Type B pancreatic cell (in vitro differentiated cells): ENCODE results near the gene F9. TPM values are rescaled to one million over a fixed set of nuclear protein-coding genes. Genes with fewer than 3 reads are reported as not detected.
"Not testable (repeated sequence)": the region's sequence is repeated elsewhere in the genome, so short reads cannot be mapped to it uniquely, and the experiment has no call there.

Experiments
- DNase-seq: peaks from one replicate; pipeline ENCODE4 v3.0.0; 2021; ENCODE audit warnings: mixed read lengths; ENCODE audit not compliant: unreplicated experiment; ENCODE audit errors: extremely low spot score
- H3K27ac Mint-ChIP-seq: 2 replicates; pipeline ENCODE4 v1.8.0; 2021; ENCODE audit warnings: mild to moderate bottlenecking, mixed read lengths
- H3K27me3 Mint-ChIP-seq: 2 replicates; pipeline ENCODE4 v1.8.0; 2021; ENCODE audit warnings: mixed read lengths
- H3K36me3 Mint-ChIP-seq: 2 replicates; pipeline ENCODE4 v1.8.0; 2021; ENCODE audit warnings: mixed read lengths
- H3K4me1 Mint-ChIP-seq: one replicate; pipeline ENCODE4 v1.8.0; 2021; ENCODE audit warnings: mixed read lengths; ENCODE audit not compliant: unreplicated experiment
- H3K4me3 Mint-ChIP-seq: 2 replicates; pipeline ENCODE4 v1.8.0; 2021; ENCODE audit warnings: mild to moderate bottlenecking, mixed read lengths
- H3K9me3 Mint-ChIP-seq: 2 replicates; pipeline ENCODE4 v1.8.0; 2021; ENCODE audit warnings: mixed read lengths
- total RNA-seq: library from RNA; stranded (reverse); gene quantifications from 2 replicates; pipeline ENCODE4 v1.2.1, GENCODE V29; 2021; ENCODE audit warnings: low replicate concordance
- TF ChIP-seq, protein P1 (sequence below): fragments of 200-600 bp; sonication (generic); conservative IDR thresholded peaks from 2 replicates; pipeline ENCODE4 v1.5.0; 2021; ENCODE audit warnings: antibody characterized with exemption, mild to moderate bottlenecking

F9 gene
- total RNA-seq, 1 donor from 2014 or later = 0.24 TPM

DNA sequence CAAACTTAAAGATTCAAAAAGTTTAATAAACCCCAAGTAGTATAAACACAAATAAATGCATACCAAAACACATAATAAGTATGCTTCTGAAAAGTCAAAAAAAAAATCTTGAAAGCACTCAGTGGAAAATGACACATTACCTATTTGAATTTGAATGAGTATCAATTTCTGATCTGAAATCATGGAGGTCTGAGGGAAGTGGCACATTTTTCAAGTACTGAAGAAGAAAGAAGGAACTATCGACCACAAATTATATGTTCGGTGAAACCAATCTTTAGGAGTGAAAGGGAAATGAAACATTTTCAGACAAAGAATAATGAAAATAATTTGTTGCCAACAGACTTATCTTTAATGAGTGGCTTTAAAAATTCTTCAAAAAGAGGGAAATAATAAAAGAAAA lies 12.1 kb upstream of the F9 start:
- TF ChIP-seq, protein P1, sequence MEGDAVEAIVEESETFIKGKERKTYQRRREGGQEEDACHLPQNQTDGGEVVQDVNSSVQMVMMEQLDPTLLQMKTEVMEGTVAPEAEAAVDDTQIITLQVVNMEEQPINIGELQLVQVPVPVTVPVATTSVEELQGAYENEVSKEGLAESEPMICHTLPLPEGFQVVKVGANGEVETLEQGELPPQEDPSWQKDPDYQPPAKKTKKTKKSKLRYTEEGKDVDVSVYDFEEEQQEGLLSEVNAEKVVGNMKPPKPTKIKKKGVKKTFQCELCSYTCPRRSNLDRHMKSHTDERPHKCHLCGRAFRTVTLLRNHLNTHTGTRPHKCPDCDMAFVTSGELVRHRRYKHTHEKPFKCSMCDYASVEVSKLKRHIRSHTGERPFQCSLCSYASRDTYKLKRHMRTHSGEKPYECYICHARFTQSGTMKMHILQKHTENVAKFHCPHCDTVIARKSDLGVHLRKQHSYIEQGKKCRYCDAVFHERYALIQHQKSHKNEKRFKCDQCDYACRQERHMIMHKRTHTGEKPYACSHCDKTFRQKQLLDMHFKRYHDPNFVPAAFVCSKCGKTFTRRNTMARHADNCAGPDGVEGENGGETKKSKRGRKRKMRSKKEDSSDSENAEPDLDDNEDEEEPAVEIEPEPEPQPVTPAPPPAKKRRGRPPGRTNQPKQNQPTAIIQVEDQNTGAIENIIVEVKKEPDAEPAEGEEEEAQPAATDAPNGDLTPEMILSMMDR = no peak
- H3K27ac Mint-ChIP-seq = no peak overlapping the region

DNA sequence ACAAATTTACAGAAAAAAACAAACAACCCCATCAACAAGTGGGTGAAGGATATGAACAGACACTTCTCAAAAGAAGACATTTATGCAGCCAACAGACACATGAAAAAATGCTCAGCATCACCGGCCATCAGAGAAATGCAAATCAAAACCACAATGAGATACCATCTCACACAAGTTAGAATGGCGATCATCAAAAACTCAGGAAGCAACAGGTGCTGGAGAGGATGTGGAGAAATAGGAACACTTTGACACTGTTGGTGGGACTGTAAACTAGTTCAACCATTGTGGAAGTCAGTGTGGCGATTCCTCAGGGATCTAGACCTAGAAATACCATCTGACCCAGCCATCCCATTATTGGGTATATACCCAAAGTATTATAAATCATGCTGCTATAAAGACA lies 1.7 kb upstream of the F9 start:
- not testable (repeated sequence) for H3K4me1 Mint-ChIP-seq, H3K36me3 Mint-ChIP-seq, H3K27me3 Mint-ChIP-seq, DNase-seq, H3K4me3 Mint-ChIP-seq, H3K27ac Mint-ChIP-seq, H3K9me3 Mint-ChIP-seq

More for the DNA sequence above, 12.1 kb upstream of the F9 start:
- Mint-ChIP-seq H3K27me3 (no peaks in the 10 kb centered on the region), H3K36me3 (no peaks in the 10 kb centered on the region), H3K4me1 (no peaks in the 10 kb centered on the region), H3K9me3 (no peaks in the 10 kb centered on the region), H3K4me3 (no peak overlapping the region)
- DNase-seq = no peak

DNA sequence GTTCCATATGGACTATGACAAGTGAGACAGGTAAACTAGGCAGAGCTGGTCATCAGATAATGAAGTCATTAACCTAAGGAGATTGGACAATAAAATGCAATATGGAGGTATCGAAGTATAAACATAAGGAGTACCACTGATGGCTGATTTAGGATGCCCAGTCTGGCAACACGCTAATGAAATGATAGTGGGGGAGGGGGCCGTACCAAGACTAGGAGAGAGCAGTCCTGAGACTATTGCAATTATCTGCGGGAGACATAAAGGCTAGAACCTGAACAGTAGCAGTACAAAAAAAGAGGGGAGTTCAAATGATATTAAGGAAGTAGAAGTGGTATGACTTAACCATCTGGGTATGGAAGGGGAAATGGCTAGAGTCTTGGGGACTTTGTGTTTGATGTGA lies 2.3 kb downstream of the F9 start:
- H3K27ac Mint-ChIP-seq = no peak overlapping the region
- DNase-seq = no peak
- H3K4me1 Mint-ChIP-seq = no peaks in the 10 kb centered on the region
- TF ChIP-seq, protein P1 = no peak
- no peak overlapping the region for H3K4me3 Mint-ChIP-seq
- no peaks in the 10 kb centered on the region for H3K36me3 Mint-ChIP-seq
- H3K9me3 Mint-ChIP-seq = no peaks in the 10 kb centered on the region
- peaks cover 2% of the 10 kb centered on the region for H3K27me3 Mint-ChIP-seq

DNA sequence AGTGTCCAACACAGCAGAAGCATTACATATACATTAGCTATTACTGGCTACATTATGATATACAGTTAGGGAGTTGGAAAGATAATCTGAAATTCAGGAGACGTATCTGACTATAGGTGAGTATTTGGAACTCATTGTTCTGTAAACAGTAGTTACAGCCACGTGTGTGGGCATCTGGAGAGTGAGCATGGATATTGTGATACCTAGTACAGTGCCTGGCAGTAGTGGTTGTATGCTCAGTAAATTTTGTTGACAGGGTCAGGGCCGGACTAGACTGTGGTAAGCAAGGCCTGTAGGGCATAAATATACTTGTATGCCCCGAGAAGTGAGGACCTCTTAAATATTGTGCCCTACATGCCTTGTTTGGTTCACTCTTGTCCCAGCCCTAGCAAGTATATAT lies 2.9 kb downstream of the F9 start:
- Mint-ChIP-seq H3K9me3 (no peaks in the 10 kb centered on the region), H3K4me1 (no peaks in the 10 kb centered on the region), H3K36me3 (no peaks in the 10 kb centered on the region), H3K27me3 (peaks cover 4% of the 10 kb centered on the region), H3K27ac (no peak overlapping the region), H3K4me3 (no peak overlapping the region)
- TF ChIP-seq, protein P1 = no peak
- DNase-seq = no peak

DNA sequence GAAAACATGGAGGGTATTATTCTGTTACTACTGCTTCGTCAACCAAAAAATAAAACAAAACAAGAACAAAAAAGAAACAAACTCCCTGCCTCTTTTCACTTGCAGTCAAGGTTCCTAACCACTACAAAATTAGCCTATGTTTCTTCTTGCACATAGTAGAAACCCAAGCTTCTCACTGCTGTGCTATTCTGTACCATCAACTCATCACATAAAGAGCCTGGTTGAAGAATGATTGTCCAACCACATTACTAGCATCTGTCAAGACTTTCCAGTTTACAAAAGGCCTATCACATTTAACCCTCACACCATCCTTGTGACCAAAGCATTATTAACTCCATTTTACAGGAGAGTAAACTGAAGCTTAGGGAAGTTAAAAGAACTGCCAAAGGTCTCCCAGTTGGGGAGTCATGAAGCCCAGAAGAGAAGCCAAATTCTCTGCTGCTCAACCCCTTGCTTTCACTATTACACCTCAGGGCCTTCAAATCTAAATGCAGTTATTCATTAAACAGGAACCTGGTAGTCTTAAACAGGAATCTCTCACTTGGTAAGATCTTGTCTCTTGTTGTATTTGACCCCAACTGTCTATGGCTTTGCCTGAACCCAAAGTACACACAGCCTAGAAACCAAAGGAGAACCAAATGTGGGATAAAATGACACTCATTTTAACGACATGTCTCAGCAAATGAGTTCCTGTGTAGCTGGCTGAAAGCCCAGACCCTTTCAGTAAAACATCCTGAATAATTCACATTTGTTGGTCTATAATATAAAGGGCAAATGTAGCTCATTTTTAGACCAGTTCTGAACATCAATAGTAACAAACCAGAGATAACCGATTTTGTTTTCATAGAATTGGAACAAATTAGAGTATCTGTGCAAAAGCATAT lies 8.6 kb downstream of the F9 start:
- H3K27me3 Mint-ChIP-seq = peaks cover 4% of the 10 kb centered on the region
- no peak overlapping the region for H3K27ac Mint-ChIP-seq
- H3K4me3 Mint-ChIP-seq = no peak overlapping the region

DNA sequence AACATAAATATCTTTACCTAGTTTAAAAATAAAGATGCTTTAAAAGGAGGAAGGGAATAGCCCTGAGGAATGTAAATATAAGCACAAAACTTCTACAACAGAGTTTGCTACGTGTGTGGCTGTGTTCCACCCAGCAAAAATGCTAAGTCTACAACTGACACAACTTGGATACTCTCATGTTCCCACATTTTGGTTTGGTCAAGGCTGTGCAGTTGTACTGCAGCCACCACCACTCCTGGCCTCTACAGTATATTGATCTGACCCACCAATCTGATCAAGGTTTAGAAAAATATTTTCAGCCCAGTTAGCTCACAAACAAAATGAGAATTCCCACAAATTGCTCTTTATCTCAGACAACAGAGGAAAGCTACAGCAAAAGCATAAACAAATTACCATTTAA lies 12.1 kb downstream of the F9 start:
- Mint-ChIP-seq H3K4me1 (no peaks in the 10 kb centered on the region), H3K9me3 (no peaks in the 10 kb centered on the region), H3K27me3 (peaks cover 4% of the 10 kb centered on the region), H3K27ac (no peak overlapping the region), H3K4me3 (no peak overlapping the region), H3K36me3 (no peaks in the 10 kb centered on the region)
- no peak for DNase-seq
- TF ChIP-seq, protein P1 = no peak

More for the DNA sequence above, 8.6 kb downstream of the F9 start:
- no peaks in the 10 kb centered on the region for H3K4me1 Mint-ChIP-seq
- DNase-seq = no peak
- no peaks in the 10 kb centered on the region for H3K9me3 Mint-ChIP-seq
- H3K36me3 Mint-ChIP-seq = no peaks in the 10 kb centered on the region
- TF ChIP-seq, protein P1 = no peak
